Lower leg skin (tissue), 3 donors: ENCODE data around the gene ABLIM1.

ENCODE experiments used
- CTCF ChIP-seq, 3 donors: fragments of 450-650 bp; IDR thresholded peaks; one replicate each; pipeline ENCODE4 v1.5.1; 2016; ENCODE audit warnings: antibody characterized with exemption in 3 of 3, mild to moderate bottlenecking in 3 of 3, moderate library complexity in 2 of 3
- POLR2A ChIP-seq, 2 donors: fragments of 450-650 bp; IDR thresholded peaks; one replicate each; pipeline ENCODE4 v1.6.1; 2016 to 2017; ENCODE audit warnings: antibody characterized with exemption in 2 of 2, mild to moderate bottlenecking in 1 of 2, moderate library complexity in 1 of 2

- TF ChIP-seq CTCF (IDR thresholded peaks at IDR 0.05) (no peak), POLR2A (IDR thresholded peaks at IDR 0.05) (no peak)
These were observed 23.5 kb upstream of the ABLIM1 start for GRCh38 chr10:114681542-114681941.
